ENCODE data around the gene JAK2. TPM values are rescaled to one million over a fixed set of nuclear protein-coding genes. Genes with fewer than 3 reads are reported as not detected.

The JAK2 gene
- total and polyA plus RNA-seq, 2 donors (not counting 3 experiments of a cell fraction or from before 2014, with no cell fraction given) = 2.1 to 10.3 TPM

DNA sequence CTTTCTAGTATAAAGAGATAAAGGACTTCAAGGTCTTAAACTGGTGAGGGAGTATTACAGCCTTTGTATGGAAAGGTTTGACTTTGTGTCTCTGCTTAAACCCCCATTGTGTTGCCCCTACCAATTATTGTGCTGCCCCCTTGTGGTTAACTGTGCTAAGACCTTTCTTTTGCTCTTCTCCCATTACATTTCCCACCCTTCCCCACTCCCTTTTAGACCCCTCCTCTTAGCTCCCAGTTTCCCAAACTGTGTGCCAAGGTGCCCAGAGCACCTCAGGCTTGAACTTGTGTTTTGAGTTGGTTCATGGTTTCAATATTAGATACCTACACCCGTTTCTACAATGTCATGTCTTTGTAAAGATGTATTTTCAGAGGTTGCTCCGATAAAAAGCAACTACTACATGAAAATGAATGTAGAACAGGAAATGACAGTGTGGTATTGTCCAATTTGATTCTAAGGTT is 2.9 kb downstream of the JAK2 start:
- intact Hi-C loops (cut with micrococcal nuclease) (loop anchor here (1.0 to 5.0 kb wide), 5 partner anchors 226 to 606 kb away; partner anchors contain the start of gene PLPP6), dilution Hi-C loops (cut with MboI; ENCODE audit: extremely low pct_ligation_motif_present, low sequenced_read_pairs) (no loop called here)
- peaks cover 2 to 7% of the 10 kb centered on the region in 2 experiments for H3K36me3 ChIP-seq (ENCODE audit: control insufficient read depth in 2 of 2, extremely low read depth in 1 of 2, insufficient read depth in 2 of 2, low read length in 2 of 2)
- no TSS peak for BruUV-seq (replicated peaks)
- peaks cover 36% of the 10 kb centered on the region for H3K4me1 ChIP-seq (ENCODE audit: control insufficient read depth, extremely low read depth, insufficient read depth, low read length)
- H3K79me2 ChIP-seq (ENCODE audit: control insufficient read depth, insufficient read depth, low read length) = peaks cover 39% of the 10 kb centered on the region
- TF ChIP-seq EZH2 (IDR thresholded peaks at IDR 0.05; ENCODE audit: borderline replicate concordance, low read depth, low read length, severe bottlenecking) (no peak), POLR2AphosphoS5 (IDR thresholded peaks at IDR 0.05; ENCODE audit: insufficient read depth, low read depth, low read length) (no peak), JUN (IDR thresholded peaks at IDR 0.05; ENCODE audit: borderline replicate concordance, insufficient read depth, insufficient read length, low read depth) (no peak), POLR2A (IDR thresholded peaks at IDR 0.05; ENCODE audit: low read depth, low read length) (no peak), GATA2 (IDR thresholded peaks at IDR 0.05; ENCODE audit: insufficient read depth, insufficient read length, low read depth, low read length) (no peak)
- TF ChIP-seq, protein P1, sequence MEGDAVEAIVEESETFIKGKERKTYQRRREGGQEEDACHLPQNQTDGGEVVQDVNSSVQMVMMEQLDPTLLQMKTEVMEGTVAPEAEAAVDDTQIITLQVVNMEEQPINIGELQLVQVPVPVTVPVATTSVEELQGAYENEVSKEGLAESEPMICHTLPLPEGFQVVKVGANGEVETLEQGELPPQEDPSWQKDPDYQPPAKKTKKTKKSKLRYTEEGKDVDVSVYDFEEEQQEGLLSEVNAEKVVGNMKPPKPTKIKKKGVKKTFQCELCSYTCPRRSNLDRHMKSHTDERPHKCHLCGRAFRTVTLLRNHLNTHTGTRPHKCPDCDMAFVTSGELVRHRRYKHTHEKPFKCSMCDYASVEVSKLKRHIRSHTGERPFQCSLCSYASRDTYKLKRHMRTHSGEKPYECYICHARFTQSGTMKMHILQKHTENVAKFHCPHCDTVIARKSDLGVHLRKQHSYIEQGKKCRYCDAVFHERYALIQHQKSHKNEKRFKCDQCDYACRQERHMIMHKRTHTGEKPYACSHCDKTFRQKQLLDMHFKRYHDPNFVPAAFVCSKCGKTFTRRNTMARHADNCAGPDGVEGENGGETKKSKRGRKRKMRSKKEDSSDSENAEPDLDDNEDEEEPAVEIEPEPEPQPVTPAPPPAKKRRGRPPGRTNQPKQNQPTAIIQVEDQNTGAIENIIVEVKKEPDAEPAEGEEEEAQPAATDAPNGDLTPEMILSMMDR (IDR thresholded peaks at IDR 0.05; ENCODE audit: extremely low read depth in 1 of 2, insufficient read depth in 1 of 2, low read depth in 1 of 2, low read length in 2 of 2) = peak; percentile 68 to 78
- TF ChIP-seq, protein P2, sequence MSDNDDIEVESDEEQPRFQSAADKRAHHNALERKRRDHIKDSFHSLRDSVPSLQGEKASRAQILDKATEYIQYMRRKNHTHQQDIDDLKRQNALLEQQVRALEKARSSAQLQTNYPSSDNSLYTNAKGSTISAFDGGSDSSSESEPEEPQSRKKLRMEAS (IDR thresholded peaks at IDR 0.05; ENCODE audit: insufficient read depth, insufficient read length) = no peak
- H3K9me3 ChIP-seq (replicated peaks; ENCODE audit: control insufficient read depth, insufficient read depth, low read length) = no peaks in the 10 kb centered on the region
- no peaks in the 10 kb centered on the region for H3K9me1 ChIP-seq (replicated peaks; ENCODE audit: control insufficient read depth, extremely low read depth, insufficient read depth, low read length)
- DNase-seq (ENCODE audit: low read depth, low spot score) (peak; percentile 83), FAIRE-seq (peak; percentile 18)
- peak overlapping the region in 1 of 3 experiments; percentile 41 for H3K4me3 ChIP-seq (replicated peaks in 1 of 3; ENCODE audit: insufficient read depth in 1 of 3, low read depth in 1 of 3, low read length in 3 of 3)
- no peaks in the 10 kb centered on the region for H4K20me1 ChIP-seq (replicated peaks; ENCODE audit: control insufficient read depth, extremely low read depth, insufficient read depth, low read length)
- H2AFZ ChIP-seq (ENCODE audit: low read depth, low read length) = peak overlapping the region; percentile 41
- POLR2A ChIA-PET = no interaction called here
- H3K9ac ChIP-seq (replicated peaks; ENCODE audit: extremely low read depth, insufficient read depth, low read length) = peak overlapping the region; percentile 41
- peak overlapping the region; percentile 55 for H3K27ac ChIP-seq (ENCODE audit: insufficient read depth, low read depth, low read length)
- H3K27me3 ChIP-seq (ENCODE audit: control insufficient read depth in 2 of 2, insufficient read depth in 2 of 2, low read length in 2 of 2) = no peaks in the 10 kb centered on the region
- H3K4me2 ChIP-seq (ENCODE audit: insufficient read depth, low read length) = peak overlapping the region; percentile 71
- CTCF ChIA-PET = interaction anchor here (0.5 to 6.7 kb wide), 30 partner anchors 8 to 613 kb away, joined by 3 to 215 read pairs (median 4); partner anchors contain the start of gene RCL1
